ENCODE data around the gene REC114. TPM values are rescaled to one million over a fixed set of nuclear protein-coding genes. Genes with fewer than 3 reads are reported as not detected.

REC114 gene
- total and polyA plus RNA-seq, 9 of the 15 experiments (the other 6 are each of a cell fraction or from before 2014, with no cell fraction given): 0.07 to 0.24 TPM; not detected in 7

- TF ChIP-seq SFPQ (IDR thresholded peaks at IDR 0.05; ENCODE audit: low read depth, low read length): no peak
- TF ChIP-seq RBFOX2 (IDR thresholded peaks at IDR 0.05; ENCODE audit: low read depth, low read length): no peak
- no peak for TF ChIP-seq TAF1 (IDR thresholded peaks at IDR 0.05; ENCODE audit: control insufficient read depth, extremely low read depth, insufficient read depth, low read length, severe bottlenecking)
- no peak for TF ChIP-seq CBX8 (IDR thresholded peaks at IDR 0.05; ENCODE audit: borderline replicate concordance, extremely low read depth, low read depth, low read length, poor library complexity, severe bottlenecking)
- TF ChIP-seq DPF2 (IDR thresholded peaks at IDR 0.05): peak; percentile 74
- no peak for TF ChIP-seq SUPT5H (IDR thresholded peaks at IDR 0.05)
- TF ChIP-seq ZNF184 (CRISPR knock-in tag; IDR thresholded peaks at IDR 0.05): no peak
- TF ChIP-seq ZNF639 (CRISPR knock-in tag; conservative IDR thresholded peaks at IDR 0.05 in 1 of 2, IDR thresholded peaks at IDR 0.05 in 1 of 2): no peak
- TF ChIP-seq HNRNPLL (IDR thresholded peaks at IDR 0.05; ENCODE audit: low read depth, low read length, poor library complexity, severe bottlenecking): no peak
- no peak for TF ChIP-seq ZBTB33 (CRISPR knock-in tag; IDR thresholded peaks at IDR 0.05)
- TF ChIP-seq ZNF408 (CRISPR knock-in tag; IDR thresholded peaks at IDR 0.05; ENCODE audit: low read depth): no peak
- TF ChIP-seq ARID1B (IDR thresholded peaks at IDR 0.05): peak; percentile 67
- no peak for TF ChIP-seq ZNF143 (CRISPR knock-in tag; IDR thresholded peaks at IDR 0.05)
- no peak for TF ChIP-seq RAD51 (IDR thresholded peaks at IDR 0.05; ENCODE audit: borderline replicate concordance, low read depth)
- TF ChIP-seq RBM17 (IDR thresholded peaks at IDR 0.05; ENCODE audit: borderline replicate concordance, low read depth, low read length): no peak
- no peak for TF ChIP-seq SREBF1 (IDR thresholded peaks at IDR 0.05; ENCODE audit: borderline replicate concordance, low read depth, low read length)
- TF ChIP-seq NFYB (IDR thresholded peaks at IDR 0.05; ENCODE audit: extremely low read depth, insufficient read length): no peak
- TF ChIP-seq CTCF (IDR thresholded peaks at IDR 0.05 in 2 of 3, conservative IDR thresholded peaks at IDR 0.05 in 1 of 3; ENCODE audit: insufficient read depth in 2 of 3, low read depth in 1 of 3, low read length in 3 of 3): peak in 2 of 3 experiments; percentile 12 to 25; a peak in 3 of 6 replicates
- no peak for TF ChIP-seq RBM22 (IDR thresholded peaks at IDR 0.05; ENCODE audit: low read depth, low read length, poor library complexity, severe bottlenecking)
- TF ChIP-seq GATAD2A (IDR thresholded peaks at IDR 0.05): no peak
Measured at GRCh38 chr15:73564255-73564654, 121.3 kb downstream of the REC114 start (continued).

Measured in K562 (cell line).